Omental fat pad (tissue), 4 donors: Measurements from ENCODE around the gene ACSS2. TPM values are rescaled to one million over a fixed set of nuclear protein-coding genes. Genes with fewer than 3 reads are reported as not detected.

Experiments used
- ATAC-seq: fragments of 150-250 bp; one replicate; pipeline ENCODE4 v1.9.1; 2016; ENCODE audit warnings: mild to moderate bottlenecking, moderate library complexity; ENCODE audit not compliant: low FRiP score
- DNase-seq: peaks from one replicate; pipeline ENCODE4 v3.0.0-alpha.2; 2019; ENCODE audit warnings: low spot score
- total RNA-seq, 4 donors: library from RNA; depleted of rRNA; stranded (reverse); fragments of >200 nt; gene quantifications; one replicate each; pipeline ENCODE4 v1.1.0, GENCODE V29; 2016
- TF ChIP-seq, protein P1 (sequence below), 3 donors: fragments of 450-650 bp; IDR thresholded peaks; one replicate each; pipeline ENCODE4 v1.5.1; 2016 to 2017; ENCODE audit warnings: antibody characterized with exemption in 3 of 3, mild to moderate bottlenecking in 3 of 3, moderate library complexity in 2 of 3

The ACSS2 gene
- total RNA-seq, 4 donors from 2014 or later: 72.4 to 119 (median 102) TPM

GRCh38 chr20:34925341-34925740 is 48.9 kb downstream of the ACSS2 start:
- TF ChIP-seq, protein P1, sequence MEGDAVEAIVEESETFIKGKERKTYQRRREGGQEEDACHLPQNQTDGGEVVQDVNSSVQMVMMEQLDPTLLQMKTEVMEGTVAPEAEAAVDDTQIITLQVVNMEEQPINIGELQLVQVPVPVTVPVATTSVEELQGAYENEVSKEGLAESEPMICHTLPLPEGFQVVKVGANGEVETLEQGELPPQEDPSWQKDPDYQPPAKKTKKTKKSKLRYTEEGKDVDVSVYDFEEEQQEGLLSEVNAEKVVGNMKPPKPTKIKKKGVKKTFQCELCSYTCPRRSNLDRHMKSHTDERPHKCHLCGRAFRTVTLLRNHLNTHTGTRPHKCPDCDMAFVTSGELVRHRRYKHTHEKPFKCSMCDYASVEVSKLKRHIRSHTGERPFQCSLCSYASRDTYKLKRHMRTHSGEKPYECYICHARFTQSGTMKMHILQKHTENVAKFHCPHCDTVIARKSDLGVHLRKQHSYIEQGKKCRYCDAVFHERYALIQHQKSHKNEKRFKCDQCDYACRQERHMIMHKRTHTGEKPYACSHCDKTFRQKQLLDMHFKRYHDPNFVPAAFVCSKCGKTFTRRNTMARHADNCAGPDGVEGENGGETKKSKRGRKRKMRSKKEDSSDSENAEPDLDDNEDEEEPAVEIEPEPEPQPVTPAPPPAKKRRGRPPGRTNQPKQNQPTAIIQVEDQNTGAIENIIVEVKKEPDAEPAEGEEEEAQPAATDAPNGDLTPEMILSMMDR (IDR thresholded peaks at IDR 0.05): no peak
- DNase-seq (no peak), ATAC-seq (no peak)

- no peak for DNase-seq
- ATAC-seq: no peak
- TF ChIP-seq, protein P1 (IDR thresholded peaks at IDR 0.05): no peak
Observed at GRCh38 chr20:34925981-34926380, 49.6 kb downstream of the ACSS2 start.

GRCh38 chr20:34926581-34926980 is 50.2 kb downstream of the ACSS2 start:
- TF ChIP-seq, protein P1 (IDR thresholded peaks at IDR 0.05): no peak
- DNase-seq: no peak
- no peak for ATAC-seq

DNA sequence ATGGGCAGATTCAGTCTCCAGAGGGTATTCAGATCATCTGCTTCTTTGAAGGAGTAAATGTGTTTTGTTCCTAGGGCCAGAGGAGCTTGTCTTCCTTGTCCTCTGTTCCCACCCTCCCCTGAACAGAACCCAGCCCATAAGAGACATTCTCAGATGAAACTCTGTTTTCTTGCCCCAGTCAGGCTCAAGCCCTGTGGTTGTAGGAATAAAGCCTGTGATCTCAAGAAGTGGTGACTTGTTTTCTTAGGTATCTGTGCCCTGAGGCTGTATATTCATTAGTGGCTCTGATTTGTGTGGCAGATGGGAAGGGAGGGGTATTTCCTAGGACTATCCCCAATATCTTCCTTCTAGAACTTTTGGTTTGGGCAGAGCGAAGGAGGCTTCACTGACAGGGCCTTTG is 51.3 kb downstream of the ACSS2 start:
- DNase-seq (no peak), ATAC-seq (no peak)
- TF ChIP-seq, protein P1 (IDR thresholded peaks at IDR 0.05): no peak

GRCh38 chr20:34928411-34928810 is 52.0 kb downstream of the ACSS2 start:
- DNase-seq: no peak
- ATAC-seq: no peak
- TF ChIP-seq, protein P1 (IDR thresholded peaks at IDR 0.05): no peak

DNA sequence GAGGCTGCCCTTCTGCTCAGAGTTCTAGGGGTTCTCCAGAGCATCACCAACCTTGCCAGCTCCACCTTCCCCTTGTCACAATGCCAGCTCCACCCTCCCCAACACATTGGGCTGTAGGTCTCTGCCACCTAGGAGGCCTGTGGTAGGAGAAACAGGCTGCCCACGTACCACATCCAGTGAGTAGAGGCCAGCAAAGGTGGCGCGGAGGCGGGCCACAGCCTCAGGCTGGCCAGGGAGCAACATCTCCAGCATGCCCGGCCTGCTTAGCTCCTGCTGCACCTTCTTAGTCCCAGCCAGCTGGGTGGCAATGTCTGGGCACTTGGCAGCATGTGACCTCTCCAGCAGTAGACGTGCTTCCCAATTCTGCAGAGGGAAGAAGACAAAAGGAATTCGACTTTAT is 55.4 kb downstream of the ACSS2 start:
- no peak for DNase-seq
- TF ChIP-seq, protein P1 (IDR thresholded peaks at IDR 0.05): no peak
- ATAC-seq: no peak

- peak; percentile 55 for ATAC-seq
- DNase-seq: no peak
- TF ChIP-seq, protein P1 (IDR thresholded peaks at IDR 0.05): no peak
Observed at GRCh38 chr20:34938466-34939163, 62.2 kb downstream of the ACSS2 start.
